ENCODE data around the gene COG1. TPM values are rescaled to one million over a fixed set of nuclear protein-coding genes. Genes with fewer than 3 reads are reported as not detected.

COG1 gene
- total RNA-seq, 1 experiment from 2014 or later: 26.5 TPM

DNA sequence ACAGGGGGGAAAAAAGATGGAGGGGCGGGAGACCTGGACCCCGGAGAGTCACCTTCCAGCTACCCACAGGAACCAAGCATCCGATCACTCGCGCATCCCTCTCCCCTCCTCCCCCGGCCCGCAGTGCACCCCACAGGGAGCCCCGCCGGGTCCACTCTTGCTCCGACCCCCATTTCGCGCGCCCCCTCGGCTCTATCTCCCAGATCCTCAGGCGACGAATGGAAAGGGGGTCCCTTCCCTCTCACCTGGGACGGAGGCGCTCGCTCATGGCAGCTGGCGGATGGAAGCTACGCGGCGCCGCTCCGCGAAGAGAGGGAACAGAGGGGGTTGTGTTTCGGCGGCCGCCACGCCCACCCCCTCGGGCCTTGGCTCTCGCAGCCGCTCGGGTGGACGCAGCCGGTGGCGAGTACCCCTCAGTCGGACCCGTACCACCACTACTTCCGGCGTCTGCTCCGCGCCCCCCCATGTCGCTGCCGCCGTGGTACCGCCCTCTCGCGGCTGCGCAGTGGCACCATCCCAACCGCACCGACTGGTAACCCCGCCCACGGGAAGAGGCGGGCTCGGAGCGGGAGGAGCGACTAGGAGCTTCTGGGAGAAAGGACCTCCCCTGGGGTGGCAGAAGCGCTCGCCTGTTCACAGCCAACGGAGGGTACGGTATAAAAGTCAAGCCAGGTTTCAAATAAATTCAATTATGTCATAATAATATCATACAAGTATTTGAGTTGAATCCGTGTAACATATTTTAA, 39.2 kb downstream of the COG1 start:
- TF ChIP-seq, protein P1, sequence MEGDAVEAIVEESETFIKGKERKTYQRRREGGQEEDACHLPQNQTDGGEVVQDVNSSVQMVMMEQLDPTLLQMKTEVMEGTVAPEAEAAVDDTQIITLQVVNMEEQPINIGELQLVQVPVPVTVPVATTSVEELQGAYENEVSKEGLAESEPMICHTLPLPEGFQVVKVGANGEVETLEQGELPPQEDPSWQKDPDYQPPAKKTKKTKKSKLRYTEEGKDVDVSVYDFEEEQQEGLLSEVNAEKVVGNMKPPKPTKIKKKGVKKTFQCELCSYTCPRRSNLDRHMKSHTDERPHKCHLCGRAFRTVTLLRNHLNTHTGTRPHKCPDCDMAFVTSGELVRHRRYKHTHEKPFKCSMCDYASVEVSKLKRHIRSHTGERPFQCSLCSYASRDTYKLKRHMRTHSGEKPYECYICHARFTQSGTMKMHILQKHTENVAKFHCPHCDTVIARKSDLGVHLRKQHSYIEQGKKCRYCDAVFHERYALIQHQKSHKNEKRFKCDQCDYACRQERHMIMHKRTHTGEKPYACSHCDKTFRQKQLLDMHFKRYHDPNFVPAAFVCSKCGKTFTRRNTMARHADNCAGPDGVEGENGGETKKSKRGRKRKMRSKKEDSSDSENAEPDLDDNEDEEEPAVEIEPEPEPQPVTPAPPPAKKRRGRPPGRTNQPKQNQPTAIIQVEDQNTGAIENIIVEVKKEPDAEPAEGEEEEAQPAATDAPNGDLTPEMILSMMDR (conservative IDR thresholded peaks at IDR 0.05): peak; percentile 23; the same call in 1 of the 3 replicates
- Histone ChIP-seq H4K8ac (replicated peaks; ENCODE audit: insufficient read length, low read depth, low read length) (no peak overlapping the region), H4K5ac (ENCODE audit: insufficient read length, low read depth, low read length) (no peak overlapping the region), H3K23me2 (ENCODE audit: insufficient read length, low read depth, low read length, poor library complexity, severe bottlenecking) (peaks cover 12% of the 10 kb centered on the region), H2AK5ac (ENCODE audit: insufficient read length, low read length) (no peak overlapping the region), H2BK20ac (ENCODE audit: low read depth, low read length, poor library complexity, severe bottlenecking) (no peak overlapping the region), H3K4me1 (ENCODE audit: insufficient read depth, low read length) (peaks cover 6% of the 10 kb centered on the region; the same call in 1 of the 2 replicates), H3K27ac (ENCODE audit: insufficient read length, low read depth, low read length) (no peak overlapping the region), H3K9me3 (ENCODE audit: control insufficient read depth, low read depth, low read length) (no peaks in the 10 kb centered on the region), H3K23ac (ENCODE audit: insufficient read length, low read depth, low read length) (no peak overlapping the region), H3K56ac (ENCODE audit: insufficient read length, low read depth, low read length) (no peak overlapping the region), H3K27me3 (ENCODE audit: insufficient read depth, low read length) (no peaks in the 10 kb centered on the region), H4K20me1 (ENCODE audit: control insufficient read depth, insufficient read depth, insufficient read length) (no peaks in the 10 kb centered on the region), H2BK120ac (ENCODE audit: low read depth, low read length, poor library complexity, severe bottlenecking) (no peak overlapping the region), H2BK12ac (ENCODE audit: insufficient read length, low read depth, low read length) (no peak overlapping the region), H3K14ac (ENCODE audit: insufficient read depth, low read length) (no peak overlapping the region), H2AFZ (ENCODE audit: low read length) (no peak overlapping the region), H3K4me2 (ENCODE audit: insufficient read depth, insufficient read length, low read length) (peak overlapping the region; percentile 77), H3T11ph (ENCODE audit: low read length) (no peak overlapping the region), H2BK15ac (ENCODE audit: low read depth, low read length) (no peak overlapping the region), H3K79me1 (ENCODE audit: insufficient read depth, low read depth, low read length, poor library complexity, severe bottlenecking) (no peaks in the 10 kb centered on the region), H2BK5ac (ENCODE audit: insufficient read length, low read length) (no peak overlapping the region), H3K79me2 (ENCODE audit: insufficient read depth, low read length) (peaks cover 36% of the 10 kb centered on the region), H4K91ac (ENCODE audit: insufficient read length, low read depth, low read length) (no peak overlapping the region), H3K9ac (ENCODE audit: extremely low read depth, insufficient read length, low read length) (peak overlapping the region; percentile 73), H3K4ac (ENCODE audit: low read depth, low read length) (no peak overlapping the region), H3K18ac (ENCODE audit: insufficient read length, low read depth, low read length) (no peak overlapping the region)
- no CpG with 5 or more reads among the region's 63 CpGs for WGBS (ENCODE audit: extremely low coverage, insufficient read length, low lambda C conversion rate)
- Mint-ChIP-seq H3K27me3 (ENCODE audit: low read depth) (no peaks in the 10 kb centered on the region), H3K9me3 (no peaks in the 10 kb centered on the region; a peak in 1 of 5 replicates), H3K27ac (peak overlapping the region; percentile 98 to 99 (median 99)), H3K4me3 (peak overlapping the region; percentile 87 to 98), H3K36me3 (ENCODE audit: insufficient read depth in 1 of 3, low read depth in 3 of 3) (peaks cover 7 to 29% (median 26%) of the 10 kb centered on the region in 3 experiments; a peak in 6 of 7 replicates), H3K4me1 (peaks cover 34 to 37% of the 10 kb centered on the region in 2 experiments)
- DNase-seq: peak; percentile 99
